HepG2 (cell line): Measurements from ENCODE around the gene STPG4. TPM values are rescaled to one million over a fixed set of nuclear protein-coding genes. Genes with fewer than 3 reads are reported as not detected.

ENCODE experiments used
- ATAC-seq: fragments of 200-7000 bp; cut with Tn5 transposase; 3 replicates; pipeline ENCODE4 v1.9.1; 2020; ENCODE audit warnings: mild to moderate bottlenecking, moderate library complexity
- BruUV-seq: library from RNA; stranded (reverse); fragments of 400-500 nt; replicated peaks from 2 replicates; lab custom pipeline; 2021; lab: Mats Ljungman, UMichigan
- CTCF ChIA-PET: fragments of 300-600 bp; formaldehyde crosslinking; extraction: SDS; loops from one replicate; lab custom pipeline; 2021; ENCODE audit warnings: low total read pairs, inconsistent platforms, low intra/inter-chr PET ratio; lab: Yijun Ruan, JAX
- POLR2A ChIA-PET: fragments of 350-600 bp; sonication (Branson Sonifier 250); formaldehyde crosslinking; loops from one replicate; lab custom pipeline; 2020; ENCODE audit warnings: antibody characterized with exemption, inconsistent platforms; lab: Yijun Ruan, JAX
- DNase-seq: peaks from one replicate; pipeline ENCODE4 v3.0.0-alpha.2; 2015; ENCODE audit warnings: low spot score
- FAIRE-seq: peaks from 3 replicates; lab custom pipeline; 2011; peaks lifted over from hg19 to GRCh38; lab: Jason Lieb, UNC
- H2AFZ ChIP-seq: one replicate; pipeline ENCODE4 v1.6.1; 2011; ENCODE audit warnings: low read length, inconsistent platforms
- H3K27ac ChIP-seq: fragments of 300-600 bp; 3 replicates; pipeline ENCODE4 v1.8.0; 2011; ENCODE audit warnings: mixed run types, mild to moderate bottlenecking, mixed read lengths, low read length, inconsistent platforms; ENCODE audit not compliant: insufficient read depth; ENCODE audit errors: extremely low read length
- H3K27me3 ChIP-seq, 2 experiments: fragments of 200-600 bp in 1 of 2; 2 replicates in 1 of 2; 3 replicates in 1 of 2; pipeline versions ENCODE4 v1.6.0 to v1.8.0; 2011; ENCODE audit warnings: low read length in 2 of 2, mild to moderate bottlenecking in 2 of 2, moderate library complexity in 2 of 2, inconsistent platforms in 1 of 2; ENCODE audit not compliant: insufficient read depth in 2 of 2, control insufficient read depth in 1 of 2
- H3K36me3 ChIP-seq, 2 experiments: fragments of 200-600 bp in 1 of 2; replicated peaks in 1 of 2; 2 replicates in 1 of 2; 3 replicates in 1 of 2; pipeline versions ENCODE4 v1.5.1 to v1.8.0; 2011; ENCODE audit warnings: low read length in 2 of 2, inconsistent platforms in 1 of 2; ENCODE audit not compliant: insufficient read depth in 2 of 2, control insufficient read depth in 1 of 2
- H3K4me1 ChIP-seq: 2 replicates; pipeline ENCODE4 v1.5.1; 2012; ENCODE audit warnings: low read length, inconsistent platforms; ENCODE audit not compliant: insufficient read depth
- H3K4me2 ChIP-seq: 2 replicates; pipeline ENCODE4 v1.6.0; 2011; ENCODE audit warnings: low read depth, low read length, inconsistent platforms
- H3K4me3 ChIP-seq, 3 experiments: fragments of 200-600 bp in 1 of 3; sonication (generic), shearing (Covaris generic) in 1 of 3; replicated peaks in 1 of 3; 2 replicates each; pipeline ENCODE4 v1.5.1; 2011 to 2016; ENCODE audit warnings: low read length in 3 of 3, inconsistent platforms in 2 of 3, low read depth in 2 of 3, mild to moderate bottlenecking in 2 of 3, control low read depth in 1 of 3, mixed read lengths in 1 of 3; ENCODE audit not compliant: insufficient read depth in 1 of 3
- H3K79me2 ChIP-seq: one replicate; pipeline ENCODE4 v1.6.1; 2011; ENCODE audit warnings: low read length, inconsistent platforms; ENCODE audit not compliant: insufficient read depth
- H3K9ac ChIP-seq: 2 replicates; pipeline ENCODE4 v1.6.0; 2011; ENCODE audit warnings: mild to moderate bottlenecking, low read depth, low read length, inconsistent platforms; ENCODE audit not compliant: insufficient read depth
- H3K9me3 ChIP-seq: 2 replicates; pipeline ENCODE4 v1.5.1; 2012; ENCODE audit warnings: mild to moderate bottlenecking, low read length
- H4K20me1 ChIP-seq: 2 replicates; pipeline ENCODE4 v1.6.0; 2011; ENCODE audit warnings: inconsistent platforms, mild to moderate bottlenecking, low read length, moderate library complexity; ENCODE audit not compliant: insufficient read depth
- ATM ChIP-seq: fragments of 450-650 bp; IDR thresholded peaks from 2 replicates; pipeline ENCODE4 v1.7.1; 2017; ENCODE audit warnings: mild to moderate bottlenecking, borderline replicate concordance
- GATAD1 ChIP-seq: IDR thresholded peaks from 2 replicates; pipeline ENCODE4 v1.6.1; 2016; ENCODE audit warnings: missing genetic modification reagents, missing compliant biosample characterization
- WIZ ChIP-seq: sonication (generic); formaldehyde crosslinking; IDR thresholded peaks from 2 replicates; pipeline ENCODE4 v1.5.1; 2020; ENCODE audit warnings: mild to moderate bottlenecking, missing genetic modification reagents
- ZFP41 ChIP-seq: sonication (generic); formaldehyde crosslinking; IDR thresholded peaks from 2 replicates; pipeline ENCODE4 v1.4.0; 2020; ENCODE audit warnings: mild to moderate bottlenecking, missing genetic modification reagents, borderline replicate concordance
- ZNF530 ChIP-seq: sonication (generic); formaldehyde crosslinking; IDR thresholded peaks from 2 replicates; pipeline ENCODE4 v1.5.0; 2020; ENCODE audit warnings: low read depth, mild to moderate bottlenecking, missing genetic modification reagents
- ZNF674 ChIP-seq: sonication (generic); formaldehyde crosslinking; IDR thresholded peaks from 2 replicates; pipeline ENCODE4 v1.5.0; 2020; ENCODE audit warnings: low read depth, mild to moderate bottlenecking, missing genetic modification reagents
- ZNF749 ChIP-seq: sonication (generic); formaldehyde crosslinking; IDR thresholded peaks from 2 replicates; pipeline ENCODE4 v1.8.0; 2022; ENCODE audit warnings: mild to moderate bottlenecking, missing genetic modification reagents, moderate library complexity, borderline replicate concordance
- WGBS: methylation state at CpG from one replicate; pipeline ENCODE4 v1.1.6; 2017; ENCODE audit warnings: low lambda C conversion rate; 5-methylcytosine and 5-hydroxymethylcytosine counted together
- in situ Hi-C: cut with HindIII; loops from 2 replicates; pipeline ENCODE4 v1.10.0; 2017; ENCODE audit warnings: low pct_unique_long_range_greater_than_20kb; ENCODE audit not compliant: extremely low pct_ligation_motif_present
- intact Hi-C: fragments of 100-400 bp; cut with micrococcal nuclease; formaldehyde crosslinking; loops from one replicate; pipeline ENCODE4 v1.10.0; 2022; ENCODE audit not compliant: unreplicated experiment
- polyA plus RNA-seq, 8 experiments: library from polyadenylated mRNA; depleted of rRNA in 3 of 8; stranded (reverse) in 7 of 8; unstranded in 1 of 8; fragments of >200 nt; fragmentation: Illumina TruSeq in 4 of 8; extraction: Trizol in 4 of 8; gene quantifications; 2 replicates each; pipeline versions ENCODE4 v1.2.1 to v1.2.3, GENCODE V29; 2011 to 2016; ENCODE audit warnings: low read depth in 4 of 8, missing spikeins in 1 of 8, mixed read lengths in 1 of 8; ENCODE audit not compliant: insufficient read depth in 1 of 8
- total RNA-seq, 5 experiments: library from RNA; depleted of rRNA; stranded (reverse); fragments of >200 nt; fragmentation: Illumina TruSeq; extraction: Trizol; gene quantifications; 2 replicates each; pipeline ENCODE4 v1.2.3, GENCODE V29; 2016; ENCODE audit warnings: low read depth in 1 of 5
- TF ChIP-seq, protein P1 (sequence below): sonication (generic); formaldehyde crosslinking; IDR thresholded peaks from 2 replicates; pipeline ENCODE4 v1.9.0; 2021; ENCODE audit warnings: missing genetic modification reagents, borderline replicate concordance
- TF ChIP-seq, protein P2 (sequence below): sonication (generic); formaldehyde crosslinking; IDR thresholded peaks from 2 replicates; pipeline ENCODE4 v1.4.0; 2020; ENCODE audit warnings: missing genetic modification reagents, low read depth, mild to moderate bottlenecking, borderline replicate concordance
- TF ChIP-seq, protein P3 (sequence below): sonication (generic); formaldehyde crosslinking; IDR thresholded peaks from 2 replicates; pipeline ENCODE4 v1.4.0; 2020; ENCODE audit warnings: missing genetic modification reagents
- TF ChIP-seq, protein P4 (sequence below): sonication (generic); formaldehyde crosslinking; IDR thresholded peaks from 2 replicates; pipeline ENCODE4 v1.8.0; 2022; ENCODE audit warnings: mild to moderate bottlenecking, missing genetic modification reagents, moderate library complexity
- TF ChIP-seq, protein P5 (sequence below), 2 experiments: sonication (generic) in 1 of 2; formaldehyde crosslinking in 1 of 2; IDR thresholded peaks; 2 replicates each; pipeline versions ENCODE4 v1.4.0 to v1.6.1; 2016 to 2020; ENCODE audit warnings: borderline replicate concordance in 1 of 2, low read depth in 1 of 2, mild to moderate bottlenecking in 1 of 2, missing genetic modification reagents in 1 of 2

Gene STPG4
- total and polyA plus RNA-seq, 2 of the 13 experiments (the other 11 are each of a cell fraction or from before 2014, with no cell fraction given), result 0.11 to 0.15 TPM

DNA sequence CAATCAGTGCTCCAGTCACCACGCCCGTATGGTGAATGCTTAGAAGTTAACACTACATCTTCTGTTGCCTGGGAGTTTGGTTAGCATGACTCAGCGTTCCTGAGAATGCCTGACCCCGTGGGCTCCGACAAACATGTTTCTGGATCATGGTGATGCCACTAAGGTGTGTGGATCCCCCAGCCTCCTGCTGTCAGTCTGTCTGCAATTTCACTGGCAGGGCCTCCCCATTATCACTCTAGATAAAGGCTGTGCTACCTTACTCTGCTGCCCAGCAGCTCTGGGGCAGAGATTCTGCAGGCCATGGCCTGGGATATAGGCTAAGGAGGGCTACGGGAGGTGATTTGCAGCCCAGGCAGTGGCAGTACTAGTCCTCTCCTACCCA is 66.0 kb downstream of the STPG4 start:
- in situ Hi-C loops (no loop called here), intact Hi-C loops (no loop called here)
- Histone ChIP-seq H3K9me3 (no peaks in the 10 kb centered on the region), H3K27ac (peak overlapping the region; percentile 7), H4K20me1 (no peaks in the 10 kb centered on the region), H3K4me2 (peak overlapping the region; percentile 34), H3K27me3 (no peaks in the 10 kb centered on the region; a peak in 1 of 5 replicates), H3K4me3 (no peak overlapping the region), H3K9ac (no peak overlapping the region; the same call in 1 of the 2 replicates), H3K79me2 (no peaks in the 10 kb centered on the region), H3K36me3 (no peaks in the 10 kb centered on the region), H2AFZ (no peak overlapping the region), H3K4me1 (peaks cover 29% of the 10 kb centered on the region)
- DNase-seq (peak; percentile 73), FAIRE-seq (peak; percentile 74), ATAC-seq (peak; percentile 46)
- 52% methylated on average over 6 of the region's 6 CpGs for WGBS
- BruUV-seq, result no TSS peak
- CTCF ChIA-PET, result interaction anchor here (1.2 kb wide), 1 partner anchor 183 kb away, joined by 4 read pairs; no protein-coding TSS in a partner anchor
- POLR2A ChIA-PET, result interaction anchor here (1.4 to 2.8 kb wide), 3 partner anchors 10 to 19 kb away, joined by 5 to 19 read pairs (median 9); no protein-coding TSS in a partner anchor
- no peak for TF ChIP-seq ATM
- TF ChIP-seq WIZ (CRISPR knock-in tag), result no peak
- no peak for TF ChIP-seq ZNF674 (CRISPR knock-in tag)
- TF ChIP-seq, protein P1, sequence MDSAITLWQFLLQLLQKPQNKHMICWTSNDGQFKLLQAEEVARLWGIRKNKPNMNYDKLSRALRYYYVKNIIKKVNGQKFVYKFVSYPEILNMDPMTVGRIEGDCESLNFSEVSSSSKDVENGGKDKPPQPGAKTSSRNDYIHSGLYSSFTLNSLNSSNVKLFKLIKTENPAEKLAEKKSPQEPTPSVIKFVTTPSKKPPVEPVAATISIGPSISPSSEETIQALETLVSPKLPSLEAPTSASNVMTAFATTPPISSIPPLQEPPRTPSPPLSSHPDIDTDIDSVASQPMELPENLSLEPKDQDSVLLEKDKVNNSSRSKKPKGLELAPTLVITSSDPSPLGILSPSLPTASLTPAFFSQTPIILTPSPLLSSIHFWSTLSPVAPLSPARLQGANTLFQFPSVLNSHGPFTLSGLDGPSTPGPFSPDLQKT (CRISPR knock-in tag), result no peak
- TF ChIP-seq, protein P2, sequence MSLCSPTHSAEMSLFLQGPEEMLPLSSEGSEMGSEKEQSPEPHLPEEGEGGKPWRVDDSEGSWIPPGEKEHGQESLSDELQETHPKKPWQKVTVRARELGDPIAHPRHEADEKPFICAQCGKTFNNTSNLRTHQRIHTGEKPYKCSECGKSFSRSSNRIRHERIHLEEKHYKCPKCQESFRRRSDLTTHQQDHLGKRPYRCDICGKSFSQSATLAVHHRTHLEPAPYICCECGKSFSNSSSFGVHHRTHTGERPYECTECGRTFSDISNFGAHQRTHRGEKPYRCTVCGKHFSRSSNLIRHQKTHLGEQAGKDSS (CRISPR knock-in tag), result peak; percentile 63; the same call in 1 of the 2 replicates
- no peak for TF ChIP-seq ZFP41 (CRISPR knock-in tag)
- TF ChIP-seq, protein P3, sequence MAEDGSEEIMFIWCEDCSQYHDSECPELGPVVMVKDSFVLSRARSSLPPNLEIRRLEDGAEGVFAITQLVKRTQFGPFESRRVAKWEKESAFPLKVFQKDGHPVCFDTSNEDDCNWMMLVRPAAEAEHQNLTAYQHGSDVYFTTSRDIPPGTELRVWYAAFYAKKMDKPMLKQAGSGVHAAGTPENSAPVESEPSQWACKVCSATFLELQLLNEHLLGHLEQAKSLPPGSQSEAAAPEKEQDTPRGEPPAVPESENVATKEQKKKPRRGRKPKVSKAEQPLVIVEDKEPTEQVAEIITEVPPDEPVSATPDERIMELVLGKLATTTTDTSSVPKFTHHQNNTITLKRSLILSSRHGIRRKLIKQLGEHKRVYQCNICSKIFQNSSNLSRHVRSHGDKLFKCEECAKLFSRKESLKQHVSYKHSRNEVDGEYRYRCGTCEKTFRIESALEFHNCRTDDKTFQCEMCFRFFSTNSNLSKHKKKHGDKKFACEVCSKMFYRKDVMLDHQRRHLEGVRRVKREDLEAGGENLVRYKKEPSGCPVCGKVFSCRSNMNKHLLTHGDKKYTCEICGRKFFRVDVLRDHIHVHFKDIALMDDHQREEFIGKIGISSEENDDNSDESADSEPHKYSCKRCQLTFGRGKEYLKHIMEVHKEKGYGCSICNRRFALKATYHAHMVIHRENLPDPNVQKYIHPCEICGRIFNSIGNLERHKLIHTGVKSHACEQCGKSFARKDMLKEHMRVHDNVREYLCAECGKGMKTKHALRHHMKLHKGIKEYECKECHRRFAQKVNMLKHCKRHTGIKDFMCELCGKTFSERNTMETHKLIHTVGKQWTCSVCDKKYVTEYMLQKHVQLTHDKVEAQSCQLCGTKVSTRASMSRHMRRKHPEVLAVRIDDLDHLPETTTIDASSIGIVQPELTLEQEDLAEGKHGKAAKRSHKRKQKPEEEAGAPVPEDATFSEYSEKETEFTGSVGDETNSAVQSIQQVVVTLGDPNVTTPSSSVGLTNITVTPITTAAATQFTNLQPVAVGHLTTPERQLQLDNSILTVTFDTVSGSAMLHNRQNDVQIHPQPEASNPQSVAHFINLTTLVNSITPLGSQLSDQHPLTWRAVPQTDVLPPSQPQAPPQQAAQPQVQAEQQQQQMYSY (CRISPR knock-in tag), result no peak
- TF ChIP-seq ZNF530 (CRISPR knock-in tag), result no peak
- no peak for TF ChIP-seq ZNF749 (CRISPR knock-in tag)
- TF ChIP-seq, protein P4, sequence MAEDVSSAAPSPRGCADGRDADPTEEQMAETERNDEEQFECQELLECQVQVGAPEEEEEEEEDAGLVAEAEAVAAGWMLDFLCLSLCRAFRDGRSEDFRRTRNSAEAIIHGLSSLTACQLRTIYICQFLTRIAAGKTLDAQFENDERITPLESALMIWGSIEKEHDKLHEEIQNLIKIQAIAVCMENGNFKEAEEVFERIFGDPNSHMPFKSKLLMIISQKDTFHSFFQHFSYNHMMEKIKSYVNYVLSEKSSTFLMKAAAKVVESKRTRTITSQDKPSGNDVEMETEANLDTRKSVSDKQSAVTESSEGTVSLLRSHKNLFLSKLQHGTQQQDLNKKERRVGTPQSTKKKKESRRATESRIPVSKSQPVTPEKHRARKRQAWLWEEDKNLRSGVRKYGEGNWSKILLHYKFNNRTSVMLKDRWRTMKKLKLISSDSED (CRISPR knock-in tag), result no peak
- TF ChIP-seq GATAD1 (CRISPR knock-in tag), result no peak
- TF ChIP-seq, protein P5, sequence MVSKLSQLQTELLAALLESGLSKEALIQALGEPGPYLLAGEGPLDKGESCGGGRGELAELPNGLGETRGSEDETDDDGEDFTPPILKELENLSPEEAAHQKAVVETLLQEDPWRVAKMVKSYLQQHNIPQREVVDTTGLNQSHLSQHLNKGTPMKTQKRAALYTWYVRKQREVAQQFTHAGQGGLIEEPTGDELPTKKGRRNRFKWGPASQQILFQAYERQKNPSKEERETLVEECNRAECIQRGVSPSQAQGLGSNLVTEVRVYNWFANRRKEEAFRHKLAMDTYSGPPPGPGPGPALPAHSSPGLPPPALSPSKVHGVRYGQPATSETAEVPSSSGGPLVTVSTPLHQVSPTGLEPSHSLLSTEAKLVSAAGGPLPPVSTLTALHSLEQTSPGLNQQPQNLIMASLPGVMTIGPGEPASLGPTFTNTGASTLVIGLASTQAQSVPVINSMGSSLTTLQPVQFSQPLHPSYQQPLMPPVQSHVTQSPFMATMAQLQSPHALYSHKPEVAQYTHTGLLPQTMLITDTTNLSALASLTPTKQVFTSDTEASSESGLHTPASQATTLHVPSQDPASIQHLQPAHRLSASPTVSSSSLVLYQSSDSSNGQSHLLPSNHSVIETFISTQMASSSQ (IDR thresholded peaks at IDR 0.05; ENCODE audit: low read depth), result no peak
- TF ChIP-seq, protein P5 (CRISPR knock-in tag; IDR thresholded peaks at IDR 0.05; ENCODE audit: borderline replicate concordance), result no peak
